PFSK-1 (cell line): ENCODE measurements around the gene COL5A2.

Source experiments
- POLR2AphosphoS5 ChIP-seq: IDR thresholded peaks from 2 replicates; pipeline ENCODE4 v1.6.1; 2012; ENCODE audit warnings: low read depth, mild to moderate bottlenecking, control low read depth, low read length, moderate library complexity
- TF ChIP-seq, protein P1 (sequence below), 2 experiments: IDR thresholded peaks; 2 replicates each; pipeline versions ENCODE4 v1.6.1 to v1.8.0; 2011 to 2012; ENCODE audit warnings: low read depth in 2 of 2, low read length in 2 of 2, control low read depth in 1 of 2, inconsistent platforms in 1 of 2, mild to moderate bottlenecking in 1 of 2, moderate library complexity in 1 of 2; ENCODE audit not compliant: insufficient read depth in 1 of 2

DNA sequence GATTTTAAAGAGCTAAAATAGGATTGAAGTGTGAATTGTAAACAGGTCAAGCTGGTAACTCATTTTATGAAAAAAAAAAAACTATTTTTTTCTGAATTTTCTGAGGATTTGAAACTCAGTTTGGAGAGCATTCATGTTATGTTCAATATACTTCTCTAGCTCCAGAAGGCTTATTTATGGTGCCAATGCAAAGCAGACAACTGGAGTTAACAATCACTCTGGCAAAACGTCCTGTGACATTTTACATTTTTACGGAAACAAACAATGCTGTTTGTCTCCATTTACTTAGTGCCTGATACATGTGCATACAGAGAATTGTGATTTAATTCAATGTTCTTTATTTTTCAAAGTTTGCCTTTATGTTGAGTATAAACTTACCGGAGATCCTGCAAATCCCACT lies 96.0 kb downstream of the COL5A2 start:
- TF ChIP-seq, protein P1, sequence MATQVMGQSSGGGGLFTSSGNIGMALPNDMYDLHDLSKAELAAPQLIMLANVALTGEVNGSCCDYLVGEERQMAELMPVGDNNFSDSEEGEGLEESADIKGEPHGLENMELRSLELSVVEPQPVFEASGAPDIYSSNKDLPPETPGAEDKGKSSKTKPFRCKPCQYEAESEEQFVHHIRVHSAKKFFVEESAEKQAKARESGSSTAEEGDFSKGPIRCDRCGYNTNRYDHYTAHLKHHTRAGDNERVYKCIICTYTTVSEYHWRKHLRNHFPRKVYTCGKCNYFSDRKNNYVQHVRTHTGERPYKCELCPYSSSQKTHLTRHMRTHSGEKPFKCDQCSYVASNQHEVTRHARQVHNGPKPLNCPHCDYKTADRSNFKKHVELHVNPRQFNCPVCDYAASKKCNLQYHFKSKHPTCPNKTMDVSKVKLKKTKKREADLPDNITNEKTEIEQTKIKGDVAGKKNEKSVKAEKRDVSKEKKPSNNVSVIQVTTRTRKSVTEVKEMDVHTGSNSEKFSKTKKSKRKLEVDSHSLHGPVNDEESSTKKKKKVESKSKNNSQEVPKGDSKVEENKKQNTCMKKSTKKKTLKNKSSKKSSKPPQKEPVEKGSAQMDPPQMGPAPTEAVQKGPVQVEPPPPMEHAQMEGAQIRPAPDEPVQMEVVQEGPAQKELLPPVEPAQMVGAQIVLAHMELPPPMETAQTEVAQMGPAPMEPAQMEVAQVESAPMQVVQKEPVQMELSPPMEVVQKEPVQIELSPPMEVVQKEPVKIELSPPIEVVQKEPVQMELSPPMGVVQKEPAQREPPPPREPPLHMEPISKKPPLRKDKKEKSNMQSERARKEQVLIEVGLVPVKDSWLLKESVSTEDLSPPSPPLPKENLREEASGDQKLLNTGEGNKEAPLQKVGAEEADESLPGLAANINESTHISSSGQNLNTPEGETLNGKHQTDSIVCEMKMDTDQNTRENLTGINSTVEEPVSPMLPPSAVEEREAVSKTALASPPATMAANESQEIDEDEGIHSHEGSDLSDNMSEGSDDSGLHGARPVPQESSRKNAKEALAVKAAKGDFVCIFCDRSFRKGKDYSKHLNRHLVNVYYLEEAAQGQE (IDR thresholded peaks at IDR 0.05; ENCODE audit: insufficient read depth in 1 of 2, low read depth in 2 of 2, low read length in 2 of 2): no peak
- TF ChIP-seq POLR2AphosphoS5: no peak
